Endothelial cell of umbilical vein (primary cell): ENCODE data around the gene DYNLT5. TPM values are rescaled to one million over a fixed set of nuclear protein-coding genes. Genes with fewer than 3 reads are reported as not detected.

Source experiments
- BruUV-seq: library from RNA; stranded (reverse); fragments of 400-500 nt; replicated peaks from 2 replicates; lab custom pipeline; 2021; lab: Mats Ljungman, UMichigan
- CTCF ChIA-PET: fragments of 300-600, 350-600 bp; sonication (Branson Sonifier 250); formaldehyde crosslinking; loops from one replicate; lab custom pipeline; 2021; ENCODE audit warnings: antibody characterized with exemption, inconsistent platforms; lab: Charles Lee
- POLR2A ChIA-PET: fragments of 300-600, 350-600 bp; sonication (Branson Sonifier 250); formaldehyde crosslinking; loops from one replicate; lab custom pipeline; 2021; ENCODE audit warnings: antibody characterized with exemption, inconsistent platforms; lab: Charles Lee
- DNase-seq: peaks from one replicate; pipeline ENCODE4 v3.0.0-alpha.2; 2011; ENCODE audit warnings: low read depth, low spot score
- FAIRE-seq: peaks from 2 replicates; lab custom pipeline; 2011; peaks lifted over from hg19 to GRCh38; lab: Jason Lieb, UNC
- H2AFZ ChIP-seq: 2 replicates; pipeline ENCODE4 v1.6.0; 2012; ENCODE audit warnings: low read depth, low read length, control low read depth, inconsistent platforms
- H3K27ac ChIP-seq: 2 replicates; pipeline ENCODE4 v1.5.1; 2011; ENCODE audit warnings: low read depth, mild to moderate bottlenecking, control low read depth, low read length, moderate library complexity; ENCODE audit not compliant: insufficient read depth
- H3K27me3 ChIP-seq, 2 experiments: 2 replicates each; pipeline versions ENCODE4 v1.6.0 to v1.6.1; 2011; ENCODE audit warnings: low read length in 2 of 2, mixed read lengths in 1 of 2; ENCODE audit not compliant: control insufficient read depth in 2 of 2, insufficient read depth in 2 of 2
- H3K36me3 ChIP-seq, 2 experiments: 2 replicates in 1 of 2; 3 replicates in 1 of 2; pipeline ENCODE4 v1.5.1; 2011; ENCODE audit warnings: low read length in 2 of 2, mild to moderate bottlenecking in 1 of 2, moderate library complexity in 1 of 2; ENCODE audit not compliant: control insufficient read depth in 2 of 2, insufficient read depth in 2 of 2; ENCODE audit errors: extremely low read depth in 1 of 2
- H3K4me1 ChIP-seq: 3 replicates; pipeline ENCODE4 v1.5.1; 2011; ENCODE audit warnings: mild to moderate bottlenecking, low read length; ENCODE audit not compliant: control insufficient read depth, insufficient read depth; ENCODE audit errors: extremely low read depth
- H3K4me2 ChIP-seq: 2 replicates; pipeline ENCODE4 v1.6.1; 2011; ENCODE audit warnings: low read length, control low read depth, mixed read lengths; ENCODE audit not compliant: insufficient read depth
- H3K4me3 ChIP-seq, 3 experiments: fragments of 200-600 bp in 1 of 3; sonication (generic), shearing (Covaris generic) in 1 of 3; replicated peaks in 1 of 3; 2 replicates each; pipeline ENCODE4 v1.5.1; 2011 to 2016; ENCODE audit warnings: control low read depth in 3 of 3, low read length in 3 of 3, mild to moderate bottlenecking in 2 of 3, inconsistent platforms in 1 of 3, low read depth in 1 of 3, moderate library complexity in 1 of 3; ENCODE audit not compliant: insufficient read depth in 1 of 3
- H3K79me2 ChIP-seq: 2 replicates; pipeline ENCODE4 v1.6.0; 2012; ENCODE audit warnings: low read length, inconsistent platforms; ENCODE audit not compliant: control insufficient read depth, insufficient read depth
- H3K9ac ChIP-seq: replicated peaks from 2 replicates; pipeline ENCODE3; 2011; ENCODE audit warnings: low read length, control low read depth; ENCODE audit not compliant: insufficient read depth; ENCODE audit errors: extremely low read depth
- H3K9me1 ChIP-seq: replicated peaks from 3 replicates; pipeline ENCODE4 v1.6.0; 2011; ENCODE audit warnings: mild to moderate bottlenecking, low read length; ENCODE audit not compliant: control insufficient read depth, insufficient read depth; ENCODE audit errors: extremely low read depth
- H3K9me3 ChIP-seq: replicated peaks from 2 replicates; pipeline ENCODE4 v1.5.1; 2012; ENCODE audit warnings: low read length, inconsistent platforms; ENCODE audit not compliant: control insufficient read depth, insufficient read depth
- H4K20me1 ChIP-seq: replicated peaks from 2 replicates; pipeline ENCODE3; 2011; ENCODE audit warnings: mild to moderate bottlenecking, low read length; ENCODE audit not compliant: control insufficient read depth, insufficient read depth; ENCODE audit errors: extremely low read depth
- EZH2 ChIP-seq: IDR thresholded peaks from 2 replicates; pipeline ENCODE4 v1.6.1; 2012; ENCODE audit warnings: borderline replicate concordance, low read depth, mild to moderate bottlenecking, moderate library complexity, low read length, inconsistent platforms; ENCODE audit not compliant: severe bottlenecking
- FOS ChIP-seq: IDR thresholded peaks from 2 replicates; pipeline ENCODE4 v1.6.1; 2011; ENCODE audit warnings: mild to moderate bottlenecking, low read length, moderate library complexity, borderline replicate concordance; ENCODE audit not compliant: insufficient read depth
- GATA2 ChIP-seq: IDR thresholded peaks from 2 replicates; pipeline ENCODE4 v1.7.0; 2011; ENCODE audit warnings: low read depth, mild to moderate bottlenecking, moderate library complexity, mixed read lengths, low read length; ENCODE audit not compliant: insufficient read length, insufficient read depth
- JUN ChIP-seq: IDR thresholded peaks from 2 replicates; pipeline ENCODE4 v1.6.1; 2011; ENCODE audit warnings: borderline replicate concordance, low read depth; ENCODE audit not compliant: insufficient read length, insufficient read depth
- MYC ChIP-seq: IDR thresholded peaks from one replicate; pipeline ENCODE4 v1.6.1; 2011; ENCODE audit warnings: mild to moderate bottlenecking, low read depth, low read length
- POLR2A ChIP-seq: IDR thresholded peaks from 2 replicates; pipeline ENCODE4 v1.6.1; 2012; ENCODE audit warnings: low read depth, mild to moderate bottlenecking, control low read depth, low read length
- POLR2AphosphoS5 ChIP-seq: IDR thresholded peaks from 2 replicates; pipeline ENCODE4 v1.6.1; 2012; ENCODE audit warnings: low read depth, mild to moderate bottlenecking, control low read depth, low read length, moderate library complexity; ENCODE audit not compliant: insufficient read depth
- dilution Hi-C: fragments of 300-500 bp; cut with MboI; formaldehyde crosslinking; loops from one replicate; pipeline ENCODE4 v1.15.0; 2019; ENCODE audit warnings: low sequenced_read_pairs; ENCODE audit not compliant: extremely low pct_ligation_motif_present
- intact Hi-C: fragments of 100-400 bp; cut with micrococcal nuclease; formaldehyde crosslinking; loops from one replicate; pipeline ENCODE4 v1.10.0; 2022
- polyA plus RNA-seq, 4 experiments: library from polyadenylated mRNA; depleted of rRNA in 3 of 4; stranded (reverse) in 3 of 4; unstranded in 1 of 4; fragments of >200 nt; gene quantifications; 2 replicates each; pipeline versions ENCODE4 v1.2.1 to v1.2.3, GENCODE V29; 2011 to 2012; ENCODE audit warnings: missing spikeins in 1 of 4
- total RNA-seq: library from RNA; stranded (reverse); gene quantifications from 2 replicates; pipeline ENCODE4 v1.2.3, GENCODE V29; 2021
- TF ChIP-seq, protein P1 (sequence below), 2 donors: IDR thresholded peaks; 1 replicate in 1 of 2; 2 replicates in 1 of 2; pipeline ENCODE4 v1.5.1; 2011; ENCODE audit warnings: low read length in 2 of 2, mild to moderate bottlenecking in 2 of 2, moderate library complexity in 2 of 2, control low read depth in 1 of 2, inconsistent platforms in 1 of 2, low read depth in 1 of 2; ENCODE audit not compliant: insufficient read depth in 1 of 2; ENCODE audit errors: extremely low read depth in 1 of 2
- TF ChIP-seq, protein P2 (sequence below): IDR thresholded peaks from 2 replicates; pipeline ENCODE4 v1.6.1; 2011; ENCODE audit not compliant: insufficient read depth, insufficient read length

DYNLT5 gene
- total and polyA plus RNA-seq, 2 donors (not counting 3 experiments of a cell fraction or from before 2014, with no cell fraction given): 4.0 to 4.5 TPM

- POLR2A ChIA-PET: no interaction called here
- intact Hi-C loops: loop anchor here (5.0 to 10.0 kb wide), 2 partner anchors 228 to 736 kb away; no protein-coding TSS in a partner anchor
- FAIRE-seq: no peak
These were observed 16.7 kb downstream of the DYNLT5 start for GRCh38 chr1:66768965-66769364.

More at GRCh38 chr1:66768965-66769364, 16.7 kb downstream of the DYNLT5 start:
- Histone ChIP-seq H3K9me1 (no peaks in the 10 kb centered on the region), H2AFZ (no peak overlapping the region), H3K4me1 (no peaks in the 10 kb centered on the region), H3K27me3 (no peaks in the 10 kb centered on the region), H3K79me2 (no peaks in the 10 kb centered on the region), H3K9ac (no peak overlapping the region), H3K4me2 (no peak overlapping the region), H4K20me1 (no peaks in the 10 kb centered on the region), H3K36me3 (no peaks in the 10 kb centered on the region), H3K4me3 (no peak overlapping the region), H3K27ac (no peak overlapping the region), H3K9me3 (no peaks in the 10 kb centered on the region)
- CTCF ChIA-PET: interaction anchor here (1.2 kb wide), 1 partner anchor 442 kb away, joined by 5 read pairs; no protein-coding TSS in a partner anchor
- dilution Hi-C loops: no loop called here
- DNase-seq: no peak
- no TSS peak for BruUV-seq
- no peak for TF ChIP-seq POLR2AphosphoS5
- TF ChIP-seq POLR2A: no peak
- no peak for TF ChIP-seq GATA2
- TF ChIP-seq JUN: no peak
- TF ChIP-seq, protein P1, sequence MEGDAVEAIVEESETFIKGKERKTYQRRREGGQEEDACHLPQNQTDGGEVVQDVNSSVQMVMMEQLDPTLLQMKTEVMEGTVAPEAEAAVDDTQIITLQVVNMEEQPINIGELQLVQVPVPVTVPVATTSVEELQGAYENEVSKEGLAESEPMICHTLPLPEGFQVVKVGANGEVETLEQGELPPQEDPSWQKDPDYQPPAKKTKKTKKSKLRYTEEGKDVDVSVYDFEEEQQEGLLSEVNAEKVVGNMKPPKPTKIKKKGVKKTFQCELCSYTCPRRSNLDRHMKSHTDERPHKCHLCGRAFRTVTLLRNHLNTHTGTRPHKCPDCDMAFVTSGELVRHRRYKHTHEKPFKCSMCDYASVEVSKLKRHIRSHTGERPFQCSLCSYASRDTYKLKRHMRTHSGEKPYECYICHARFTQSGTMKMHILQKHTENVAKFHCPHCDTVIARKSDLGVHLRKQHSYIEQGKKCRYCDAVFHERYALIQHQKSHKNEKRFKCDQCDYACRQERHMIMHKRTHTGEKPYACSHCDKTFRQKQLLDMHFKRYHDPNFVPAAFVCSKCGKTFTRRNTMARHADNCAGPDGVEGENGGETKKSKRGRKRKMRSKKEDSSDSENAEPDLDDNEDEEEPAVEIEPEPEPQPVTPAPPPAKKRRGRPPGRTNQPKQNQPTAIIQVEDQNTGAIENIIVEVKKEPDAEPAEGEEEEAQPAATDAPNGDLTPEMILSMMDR (IDR thresholded peaks at IDR 0.05; ENCODE audit: extremely low read depth in 1 of 2, insufficient read depth in 1 of 2, low read depth in 1 of 2, low read length in 2 of 2): no peak
- TF ChIP-seq EZH2: no peak
- TF ChIP-seq MYC: no peak
- TF ChIP-seq, protein P2, sequence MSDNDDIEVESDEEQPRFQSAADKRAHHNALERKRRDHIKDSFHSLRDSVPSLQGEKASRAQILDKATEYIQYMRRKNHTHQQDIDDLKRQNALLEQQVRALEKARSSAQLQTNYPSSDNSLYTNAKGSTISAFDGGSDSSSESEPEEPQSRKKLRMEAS: no peak
- TF ChIP-seq FOS: no peak
